Ovary (tissue), 3 donors: ENCODE data around the gene AGAP5.
"Not testable (repeated sequence)": the region's sequence is repeated elsewhere in the genome, so short reads cannot be mapped to it uniquely, and the experiment has no call there.

Experiments used
- POLR2A ChIP-seq: fragments of 450-650 bp; IDR thresholded peaks from one replicate; pipeline ENCODE4 v1.6.1; 2017; ENCODE audit warnings: antibody characterized with exemption, mild to moderate bottlenecking, moderate library complexity
- TF ChIP-seq, protein P1 (sequence below), 3 donors: fragments of 450-650 bp in 2 of 3; fragments of 200-600 bp in 1 of 3; IDR thresholded peaks; one replicate each; pipeline versions ENCODE4 v1.5.1 to v1.8.0; 2016 to 2022; ENCODE audit warnings: antibody characterized with exemption in 3 of 3, mild to moderate bottlenecking in 1 of 3
- donor health status: DM: no; HTN: no; CAD: no.

- TF ChIP-seq, protein P1, sequence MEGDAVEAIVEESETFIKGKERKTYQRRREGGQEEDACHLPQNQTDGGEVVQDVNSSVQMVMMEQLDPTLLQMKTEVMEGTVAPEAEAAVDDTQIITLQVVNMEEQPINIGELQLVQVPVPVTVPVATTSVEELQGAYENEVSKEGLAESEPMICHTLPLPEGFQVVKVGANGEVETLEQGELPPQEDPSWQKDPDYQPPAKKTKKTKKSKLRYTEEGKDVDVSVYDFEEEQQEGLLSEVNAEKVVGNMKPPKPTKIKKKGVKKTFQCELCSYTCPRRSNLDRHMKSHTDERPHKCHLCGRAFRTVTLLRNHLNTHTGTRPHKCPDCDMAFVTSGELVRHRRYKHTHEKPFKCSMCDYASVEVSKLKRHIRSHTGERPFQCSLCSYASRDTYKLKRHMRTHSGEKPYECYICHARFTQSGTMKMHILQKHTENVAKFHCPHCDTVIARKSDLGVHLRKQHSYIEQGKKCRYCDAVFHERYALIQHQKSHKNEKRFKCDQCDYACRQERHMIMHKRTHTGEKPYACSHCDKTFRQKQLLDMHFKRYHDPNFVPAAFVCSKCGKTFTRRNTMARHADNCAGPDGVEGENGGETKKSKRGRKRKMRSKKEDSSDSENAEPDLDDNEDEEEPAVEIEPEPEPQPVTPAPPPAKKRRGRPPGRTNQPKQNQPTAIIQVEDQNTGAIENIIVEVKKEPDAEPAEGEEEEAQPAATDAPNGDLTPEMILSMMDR (IDR thresholded peaks at IDR 0.05): not testable (repeated sequence)
- not testable (repeated sequence) for TF ChIP-seq POLR2A
Observed at GRCh38 chr10:73663621-73664020, 34.3 kb downstream of the AGAP5 start.
